GM23338 (cell line): Measurements from ENCODE around the gene TIMM44. TPM values are rescaled to one million over a fixed set of nuclear protein-coding genes. Genes with fewer than 3 reads are reported as not detected.

ENCODE experiments used
- ATAC-seq: fragments of 200-7000 bp; cut with Tn5 transposase; 3 replicates; pipeline ENCODE4 v1.9.1; 2020
- DNase-seq: peaks from one replicate; pipeline ENCODE4 v3.0.0-alpha.2; 2015; ENCODE audit warnings: low spot score
- H2AFZ ChIP-seq: fragments of 200-600 bp; sonication (generic); 2 replicates; pipeline ENCODE4 v1.8.0; 2016; ENCODE audit warnings: antibody characterized with exemption, mild to moderate bottlenecking, moderate library complexity
- H3F3A ChIP-seq: fragments of 200-600 bp; sonication (generic); replicated peaks from 2 replicates; pipeline ENCODE4 v1.8.0; 2017; ENCODE audit warnings: antibody characterized with exemption, mixed run types, low read depth
- H3K27ac ChIP-seq: fragments of 200-600 bp; sonication (generic); 2 replicates; pipeline ENCODE4 v1.6.1; 2016; ENCODE audit warnings: low read depth
- H3K27me3 ChIP-seq: fragments of 200-600 bp; sonication (generic); 2 replicates; pipeline ENCODE4 v1.8.0; 2016; ENCODE audit warnings: mild to moderate bottlenecking, mixed run types, moderate library complexity; ENCODE audit not compliant: insufficient read depth
- H3K36me3 ChIP-seq: fragments of 200-600 bp; sonication (generic); 2 replicates; pipeline ENCODE4 v1.8.0; 2016; ENCODE audit warnings: mild to moderate bottlenecking; ENCODE audit not compliant: insufficient read depth
- H3K4me1 ChIP-seq: fragments of 200-600 bp; sonication (generic); 2 replicates; pipeline ENCODE4 v1.8.0; 2016; ENCODE audit warnings: mild to moderate bottlenecking, moderate library complexity; ENCODE audit not compliant: insufficient read depth
- H3K4me2 ChIP-seq: fragments of 200-600 bp; sonication (generic); 2 replicates; pipeline ENCODE4 v1.7.1; 2017; ENCODE audit warnings: mixed run types
- H3K4me3 ChIP-seq: fragments of 200-600 bp; sonication (generic); 2 replicates; pipeline ENCODE4 v1.6.1; 2016; ENCODE audit warnings: mixed run types
- H3K79me2 ChIP-seq: fragments of 200-600 bp; sonication (generic); replicated peaks from 2 replicates; pipeline ENCODE4 v1.8.0; 2017; ENCODE audit warnings: mild to moderate bottlenecking; ENCODE audit not compliant: insufficient read depth
- H3K9me2 ChIP-seq: fragments of 200-600 bp; sonication (generic); 2 replicates; pipeline ENCODE4 v1.8.0; 2017; ENCODE audit not compliant: insufficient read depth
- H4K20me1 ChIP-seq: fragments of 200-600 bp; sonication (generic); replicated peaks from 2 replicates; pipeline ENCODE4 v1.8.0; 2017; ENCODE audit warnings: mild to moderate bottlenecking; ENCODE audit not compliant: insufficient read depth
- H3K27ac Mint-ChIP-seq: 2 replicates; pipeline ENCODE4 v1.8.0; 2020; ENCODE audit warnings: inconsistent platforms, mild to moderate bottlenecking, moderate library complexity, mixed read lengths
- H3K27me3 Mint-ChIP-seq: 3 replicates; pipeline ENCODE4 v1.8.0; 2022; ENCODE audit warnings: low read depth, mild to moderate bottlenecking, moderate library complexity, mixed read lengths, inconsistent platforms; ENCODE audit not compliant: insufficient read depth, poor library complexity
- H3K36me3 Mint-ChIP-seq: 3 replicates; pipeline ENCODE4 v1.8.0; 2021; ENCODE audit warnings: low read depth, mild to moderate bottlenecking, inconsistent platforms, moderate library complexity, mixed read lengths
- H3K4me1 Mint-ChIP-seq: 3 replicates; pipeline ENCODE4 v1.8.0; 2020; ENCODE audit warnings: mild to moderate bottlenecking, inconsistent platforms, mixed read lengths
- H3K4me3 Mint-ChIP-seq: 3 replicates; pipeline ENCODE4 v1.8.0; 2021; ENCODE audit warnings: moderate library complexity, mild to moderate bottlenecking, inconsistent platforms, mixed read lengths
- H3K9me3 Mint-ChIP-seq: 3 replicates; pipeline ENCODE4 v1.8.0; 2020; ENCODE audit warnings: moderate library complexity, mild to moderate bottlenecking, inconsistent platforms, mixed read lengths
- CREB1 ChIP-seq: fragments of 250-450 bp; sonication (Bioruptor Pico); IDR thresholded peaks from 2 replicates; pipeline ENCODE4 v1.5.0; 2020; ENCODE audit warnings: low read depth, mild to moderate bottlenecking, moderate library complexity
- CTCF ChIP-seq, 2 experiments: fragments of 200-600 bp in 1 of 2; sonication (generic) in 1 of 2; conservative IDR thresholded peaks; 2 replicates each; pipeline versions ENCODE4 v1.5.1 to v1.6.1; 2016 to 2017; ENCODE audit warnings: antibody characterized with exemption in 2 of 2, low read depth in 2 of 2, mild to moderate bottlenecking in 2 of 2, moderate library complexity in 1 of 2
- EZH2phosphoT487 ChIP-seq: fragments of 200-600 bp; sonication (generic); IDR thresholded peaks from one replicate; pipeline ENCODE4 v1.8.1; 2018; ENCODE audit warnings: antibody characterized with exemption; ENCODE audit not compliant: unreplicated experiment
- JUNB ChIP-seq: IDR thresholded peaks from one replicate; pipeline ENCODE4 v1.6.1; 2016; ENCODE audit warnings: antibody characterized with exemption; ENCODE audit not compliant: unreplicated experiment
- NANOG ChIP-seq: IDR thresholded peaks from 2 replicates; pipeline ENCODE4 v1.6.1; 2016; ENCODE audit warnings: antibody characterized with exemption, borderline replicate concordance
- REST ChIP-seq: IDR thresholded peaks from one replicate; pipeline ENCODE4 v1.6.1; 2018; ENCODE audit warnings: antibody characterized with exemption; ENCODE audit not compliant: unreplicated experiment
- STAT1 ChIP-seq: IDR thresholded peaks from one replicate; pipeline ENCODE4 v1.6.1; 2016; ENCODE audit warnings: antibody characterized with exemption; ENCODE audit not compliant: unreplicated experiment
- ZNF114 ChIP-seq: fragments of 250-450 bp; sonication (Bioruptor Pico); IDR thresholded peaks from 2 replicates; pipeline ENCODE4 v1.5.0; 2020; ENCODE audit warnings: mild to moderate bottlenecking, moderate library complexity
- ZNF331 ChIP-seq: fragments of 250-450 bp; sonication (Bioruptor Pico); IDR thresholded peaks from 2 replicates; pipeline ENCODE4 v1.5.0; 2020; ENCODE audit warnings: low read depth, mild to moderate bottlenecking, moderate library complexity
- polyA plus RNA-seq: library from polyadenylated mRNA; unstranded; fragments of >200 nt; fragmentation: Nextera tagmentation; extraction: Ambion mirVana; gene quantifications from 2 replicates; pipeline ENCODE4 v1.2.1, GENCODE V29; 2016
- total RNA-seq: library from RNA; depleted of rRNA; stranded (reverse); fragments of >200 nt; shearing (Covaris generic); gene quantifications from 2 replicates; pipeline ENCODE4 v1.2.3, GENCODE V29; 2014
- TF ChIP-seq, protein P1 (sequence below): IDR thresholded peaks from 2 replicates; pipeline ENCODE4 v1.6.1; 2016; ENCODE audit warnings: antibody characterized with exemption

The TIMM44 gene
- total and polyA plus RNA-seq, 2 experiments from 2014 or later, result 125 to 128 TPM

DNA sequence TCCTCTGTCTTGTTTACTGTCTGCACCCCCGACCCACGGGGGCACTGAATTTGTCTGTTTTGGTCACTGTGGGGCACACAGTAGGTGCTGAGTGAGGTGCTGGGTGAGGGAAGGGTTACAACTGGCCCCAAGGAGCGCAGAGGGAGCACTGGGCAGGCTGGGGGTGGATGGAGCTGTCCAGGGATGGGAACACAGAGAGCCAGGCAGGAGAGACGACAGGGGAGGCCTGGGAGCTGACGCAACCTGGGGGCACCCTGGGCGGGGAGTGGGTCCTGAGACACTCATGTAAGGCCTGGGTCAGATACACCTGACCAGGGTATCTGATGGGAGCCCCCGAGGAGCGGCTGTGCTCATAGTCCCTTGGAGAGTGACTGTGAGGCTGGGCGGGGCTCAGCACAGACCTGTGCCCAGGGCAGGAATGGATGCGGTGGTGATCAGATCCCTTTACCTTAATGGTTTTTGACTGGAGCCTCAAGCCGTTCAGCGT, 37.2 kb upstream of the TIMM44 start (continued):
- TF ChIP-seq CREB1 (CRISPR knock-in tag) (no peak), CTCF (conservative IDR thresholded peaks at IDR 0.05; ENCODE audit: low read depth in 2 of 2) (no peak), REST (no peak), ZNF114 (CRISPR knock-in tag) (no peak), ZNF331 (no peak), STAT1 (no peak), JUNB (no peak)

- no peak for ATAC-seq
- Histone ChIP-seq H3K27ac (no peak overlapping the region), H3K27me3 (no peaks in the 10 kb centered on the region), H3K4me1 (no peaks in the 10 kb centered on the region), H4K20me1 (peaks cover 28% of the 10 kb centered on the region), H3F3A (0 out of 2 replicates have a peak, but pooled peaks cover 3% of the 10 kb centered on the region), H3K79me2 (peaks cover 31% of the 10 kb centered on the region), H2AFZ (no peak overlapping the region), H3K4me2 (no peak overlapping the region), H3K4me3 (no peak overlapping the region), H3K9me2 (no peaks in the 10 kb centered on the region), H3K36me3 (peaks cover 16% of the 10 kb centered on the region)
- H3K36me3 Mint-ChIP-seq, result peaks cover 65% of the 10 kb centered on the region
- H3K4me1 Mint-ChIP-seq, result no peaks in the 10 kb centered on the region
- no peak for DNase-seq
- H3K9me3 Mint-ChIP-seq, result no peaks in the 10 kb centered on the region
- H3K4me3 Mint-ChIP-seq, result no peak overlapping the region
- peaks cover 9% of the 10 kb centered on the region for H3K27me3 Mint-ChIP-seq
- no peak overlapping the region for H3K27ac Mint-ChIP-seq
- TF ChIP-seq CTCF (conservative IDR thresholded peaks at IDR 0.05; ENCODE audit: low read depth in 2 of 2) (no peak), ZNF331 (no peak), EZH2phosphoT487 (no peak), JUNB (no peak), NANOG (no peak), CREB1 (CRISPR knock-in tag) (no peak)
- TF ChIP-seq, protein P1, sequence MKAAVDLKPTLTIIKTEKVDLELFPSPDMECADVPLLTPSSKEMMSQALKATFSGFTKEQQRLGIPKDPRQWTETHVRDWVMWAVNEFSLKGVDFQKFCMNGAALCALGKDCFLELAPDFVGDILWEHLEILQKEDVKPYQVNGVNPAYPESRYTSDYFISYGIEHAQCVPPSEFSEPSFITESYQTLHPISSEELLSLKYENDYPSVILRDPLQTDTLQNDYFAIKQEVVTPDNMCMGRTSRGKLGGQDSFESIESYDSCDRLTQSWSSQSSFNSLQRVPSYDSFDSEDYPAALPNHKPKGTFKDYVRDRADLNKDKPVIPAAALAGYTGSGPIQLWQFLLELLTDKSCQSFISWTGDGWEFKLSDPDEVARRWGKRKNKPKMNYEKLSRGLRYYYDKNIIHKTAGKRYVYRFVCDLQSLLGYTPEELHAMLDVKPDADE, result no peak
These were observed 36.7 kb upstream of the TIMM44 start for GRCh38 chr19:7980168-7980567.
